ENCODE data around the gene PYY.

PYY gene

GRCh38 chr17:43912635-43913304 lies 41.0 kb downstream of the PYY start:
- DNase-seq, result no peak

GRCh38 chr17:43911904-43912303 lies 41.8 kb downstream of the PYY start:
- DNase-seq, result no peak

- DNase-seq, result no peak
These were observed 44.1 kb downstream of the PYY start for GRCh38 chr17:43909537-43910231.

- no peak for DNase-seq
These were observed 45.6 kb downstream of the PYY start for GRCh38 chr17:43907998-43908721.

- peak; percentile 34 to 54 for DNase-seq
These were observed 46.2 kb downstream of the PYY start, which contains the start of gene MPP2 for GRCh38 chr17:43907425-43907981. TSS of gene MPP2 (minus strand) at chr17:43907536. CDS start at chr17:43904460, 3,076 bp downstream.

GRCh38 chr17:43906951-43907424 lies 46.8 kb downstream of the PYY start:
- DNase-seq, result no peak

- DNase-seq, result peak; percentile 15 to 79
These were observed 47.5 kb downstream of the PYY start for GRCh38 chr17:43905985-43906852.

GRCh38 chr17:43905400-43905984 lies 48.2 kb downstream of the PYY start:
- DNase-seq, result no peak
